ENCODE data around the gene DHRS9.
"Not testable (repeated sequence)": the region's sequence is repeated elsewhere in the genome, so short reads cannot be mapped to it uniquely, and the experiment has no call there.

The DHRS9 gene

GRCh38 chr2:169119123-169119760, 49.9 kb downstream of the DHRS9 start:
- Mint-ChIP-seq H3K27ac (peak overlapping the region; percentile 47), H3K36me3 (ENCODE audit: low read depth) (no peaks in the 10 kb centered on the region), H3K27me3 (ENCODE audit: low read depth, poor library complexity) (peaks cover 12% of the 10 kb centered on the region), H3K4me1 (no peaks in the 10 kb centered on the region), H3K4me3 (no peak overlapping the region), H3K9me3 (peaks cover 13% of the 10 kb centered on the region)
- TF ChIP-seq CTCF (IDR thresholded peaks at IDR 0.05) = no peak
- DNase-seq = no peak

- no peaks in the 10 kb centered on the region for H3K36me3 Mint-ChIP-seq (ENCODE audit: low read depth)
- no peak for TF ChIP-seq CTCF (IDR thresholded peaks at IDR 0.05)
- no peaks in the 10 kb centered on the region for H3K4me1 Mint-ChIP-seq
- no peak for DNase-seq
- peaks cover 13% of the 10 kb centered on the region for H3K9me3 Mint-ChIP-seq
- H3K27me3 Mint-ChIP-seq (ENCODE audit: low read depth, poor library complexity) = peaks cover 16% of the 10 kb centered on the region
- no peak overlapping the region for H3K4me3 Mint-ChIP-seq
- no peak overlapping the region for H3K27ac Mint-ChIP-seq
Measured at GRCh38 chr2:169119851-169120250, 50.5 kb downstream of the DHRS9 start.

GRCh38 chr2:169129703-169130243, 60.4 kb downstream of the DHRS9 start:
- Mint-ChIP-seq H3K27me3 (ENCODE audit: low read depth, poor library complexity) (no peaks in the 10 kb centered on the region), H3K9me3 (no peaks in the 10 kb centered on the region), H3K27ac (no peak overlapping the region), H3K36me3 (ENCODE audit: low read depth) (no peaks in the 10 kb centered on the region), H3K4me3 (no peak overlapping the region), H3K4me1 (no peaks in the 10 kb centered on the region)
- no peak for TF ChIP-seq CTCF (IDR thresholded peaks at IDR 0.05)
- no peak for DNase-seq

GRCh38 chr2:169131587-169132512, 62.5 kb downstream of the DHRS9 start:
- DNase-seq = no peak
- Mint-ChIP-seq H3K36me3 (ENCODE audit: low read depth) (no peaks in the 10 kb centered on the region), H3K27me3 (ENCODE audit: low read depth, poor library complexity) (no peaks in the 10 kb centered on the region), H3K27ac (no peak overlapping the region), H3K4me1 (no peaks in the 10 kb centered on the region), H3K4me3 (no peak overlapping the region), H3K9me3 (no peaks in the 10 kb centered on the region)
- peak; percentile 89 for TF ChIP-seq CTCF (IDR thresholded peaks at IDR 0.05)

GRCh38 chr2:169134272-169134671, 64.9 kb downstream of the DHRS9 start:
- H3K4me3 Mint-ChIP-seq; H3K27ac Mint-ChIP-seq; H3K9me3 Mint-ChIP-seq; H3K4me1 Mint-ChIP-seq; H3K36me3 Mint-ChIP-seq (ENCODE audit: low read depth); DNase-seq; H3K27me3 Mint-ChIP-seq (ENCODE audit: low read depth, poor library complexity): not testable (repeated sequence)

- not testable (repeated sequence) for H3K27ac Mint-ChIP-seq; H3K27me3 Mint-ChIP-seq (ENCODE audit: low read depth, poor library complexity); H3K9me3 Mint-ChIP-seq; DNase-seq; H3K36me3 Mint-ChIP-seq (ENCODE audit: low read depth); H3K4me3 Mint-ChIP-seq
- peaks cover 24% of the 10 kb centered on the region for H3K4me1 Mint-ChIP-seq
Measured at GRCh38 chr2:169136428-169136827, 67.1 kb downstream of the DHRS9 start.

All from nephron progenitor cell (in vitro differentiated cells).